Left renal cortex interstitium (tissue), 4 donors: ENCODE results near the gene RERE. TPM values are rescaled to one million over a fixed set of nuclear protein-coding genes. Genes with fewer than 3 reads are reported as not detected.

Experiments used
- DNase-seq, 4 donors: peaks; one replicate each; pipeline ENCODE4 v3.0.0-alpha.2; 2013; ENCODE audit warnings: low read depth in 4 of 4, low spot score in 2 of 4, missing footprints in 1 of 4
- polyA plus RNA-seq, 4 donors: library from polyadenylated mRNA; unstranded; fragments of 120-200 nt; gene quantifications; one replicate each; pipeline ENCODE4 v1.2.1, GENCODE V29; 2013; ENCODE audit not compliant: insufficient read length in 4 of 4

Gene RERE
- polyA plus RNA-seq, 4 donors, result 118 to 175 (median 139) TPM

- no peak for DNase-seq
Measured at GRCh38 chr1:8379513-8380186, 437.8 kb downstream of the RERE start.

GRCh38 chr1:8378981-8379470 lies 438.4 kb downstream of the RERE start:
- no peak for DNase-seq

- peak in 1 of 4 donors; percentile 44 for DNase-seq
Measured at GRCh38 chr1:8378178-8378577, 439.3 kb downstream of the RERE start.

- DNase-seq, result no peak
Measured at GRCh38 chr1:8377271-8377981, 440.0 kb downstream of the RERE start.

GRCh38 chr1:8376358-8376840 lies 441.0 kb downstream of the RERE start:
- no peak for DNase-seq

GRCh38 chr1:8374812-8375211 lies 442.6 kb downstream of the RERE start:
- no peak for DNase-seq

- no peak for DNase-seq
Measured at GRCh38 chr1:8374356-8374755, 443.1 kb downstream of the RERE start.

- DNase-seq, result no peak
Measured at GRCh38 chr1:8373581-8374241, 443.7 kb downstream of the RERE start.

- DNase-seq, result no peak
Measured at GRCh38 chr1:8373125-8373524, 444.3 kb downstream of the RERE start.

- no peak for DNase-seq
Measured at GRCh38 chr1:8371372-8371991, 446.0 kb downstream of the RERE start.

- DNase-seq, result no peak
Measured at GRCh38 chr1:8370905-8371315, 446.5 kb downstream of the RERE start.

GRCh38 chr1:8370046-8370881 lies 447.2 kb downstream of the RERE start:
- no peak for DNase-seq

- DNase-seq, result no peak
Measured at GRCh38 chr1:8368956-8369639, 448.3 kb downstream of the RERE start.

- no peak for DNase-seq
Measured at GRCh38 chr1:8367571-8368194, 449.8 kb downstream of the RERE start.

- DNase-seq, result no peak
Measured at GRCh38 chr1:8365661-8366362, 451.6 kb downstream of the RERE start.

GRCh38 chr1:8364528-8365442 lies 452.7 kb downstream of the RERE start:
- no peak for DNase-seq

- no peak for DNase-seq
Measured at GRCh38 chr1:8363767-8364301, 453.6 kb downstream of the RERE start.
